CD4-positive, alpha-beta memory T cell (primary cell): ENCODE data around the gene SEC62. TPM values are rescaled to one million over a fixed set of nuclear protein-coding genes. Genes with fewer than 3 reads are reported as not detected.

ENCODE experiments used
- CTCF ChIA-PET: fragments of 350-600 bp; sonication (Branson Sonifier 250); formaldehyde crosslinking; loops from one replicate; lab custom pipeline; 2021; ENCODE audit warnings: inconsistent platforms; ENCODE audit not compliant: partially characterized antibody; lab: Charles Lee
- POLR2A ChIA-PET: fragments of 350-600 bp; sonication (Branson Sonifier 250); formaldehyde crosslinking; loops from one replicate; lab custom pipeline; 2021; ENCODE audit not compliant: partially characterized antibody; lab: Charles Lee
- DNase-seq, 5 donors: peaks; one replicate each; pipeline versions ENCODE4 v3.0.0 to v3.0.0-alpha.2; 2020 to 2022; ENCODE audit warnings: mixed read lengths in 1 of 5
- H3K27ac ChIP-seq: one replicate; pipeline ENCODE4 v1.7.0; 2013; ENCODE audit warnings: low read depth, low read length
- H3K27me3 ChIP-seq: 2 replicates; pipeline ENCODE4 v1.7.0; 2013; ENCODE audit warnings: mild to moderate bottlenecking, low read length, moderate library complexity; ENCODE audit not compliant: insufficient read depth
- H3K36me3 ChIP-seq: 2 replicates; pipeline ENCODE4 v1.7.0; 2013; ENCODE audit warnings: mild to moderate bottlenecking, low read length, moderate library complexity; ENCODE audit not compliant: insufficient read depth
- H3K4me1 ChIP-seq: 2 replicates; pipeline ENCODE4 v1.7.0; 2013; ENCODE audit warnings: mild to moderate bottlenecking, low read length, moderate library complexity; ENCODE audit not compliant: insufficient read depth
- H3K4me3 ChIP-seq, 2 donors: one replicate each; pipeline ENCODE4 v1.7.0; 2013; ENCODE audit warnings: low read length in 2 of 2, mild to moderate bottlenecking in 1 of 2
- H3K9me3 ChIP-seq, 2 donors: one replicate each; pipeline ENCODE4 v1.7.0; 2013; ENCODE audit warnings: low read length in 2 of 2, control low read depth in 1 of 2; ENCODE audit not compliant: control insufficient read depth in 1 of 2
- H3K27ac Mint-ChIP-seq, 7 donors: one replicate each; pipeline ENCODE4 v1.8.0; 2020 to 2021; ENCODE audit warnings: mixed read lengths in 7 of 7, mild to moderate bottlenecking in 6 of 7, inconsistent platforms in 3 of 7, moderate library complexity in 3 of 7
- H3K27me3 Mint-ChIP-seq, 2 donors: one replicate each; pipeline ENCODE4 v1.8.0; 2020 to 2021; ENCODE audit warnings: mixed read lengths in 2 of 2
- H3K36me3 Mint-ChIP-seq, 2 donors: one replicate each; pipeline ENCODE4 v1.8.0; 2020 to 2021; ENCODE audit warnings: mixed read lengths in 2 of 2, inconsistent platforms in 1 of 2, mild to moderate bottlenecking in 1 of 2
- H3K4me1 Mint-ChIP-seq, 4 donors: one replicate each; pipeline ENCODE4 v1.8.0; 2020 to 2021; ENCODE audit warnings: mixed read lengths in 4 of 4, mild to moderate bottlenecking in 1 of 4
- H3K4me3 Mint-ChIP-seq, 8 donors: one replicate each; pipeline ENCODE4 v1.8.0; 2020 to 2021; ENCODE audit warnings: mixed read lengths in 8 of 8, mild to moderate bottlenecking in 7 of 8, moderate library complexity in 6 of 8, inconsistent platforms in 3 of 8
- H3K9me3 Mint-ChIP-seq, 8 donors: one replicate each; pipeline ENCODE4 v1.8.0; 2020 to 2021; ENCODE audit warnings: mixed read lengths in 8 of 8, mild to moderate bottlenecking in 5 of 8, inconsistent platforms in 3 of 8, moderate library complexity in 1 of 8
- intact Hi-C: fragments of 100-400 bp; cut with micrococcal nuclease; formaldehyde crosslinking; loops from one replicate; pipeline ENCODE4 v1.15.1; 2023
- polyA plus RNA-seq, 2 donors: library from polyadenylated mRNA; unstranded; fragments of 300-500 nt; fragmentation: Illumina TruSeq; gene quantifications; one replicate each; pipeline ENCODE4 v1.2.3, GENCODE V29; 2021
- total RNA-seq, 2 experiments: library from RNA; stranded (reverse); gene quantifications; one replicate each; pipeline ENCODE4 v1.2.3, GENCODE V29; 2021

Gene SEC62
- total and polyA plus RNA-seq, 4 experiments from 2014 or later, result 127 to 180 (median 144) TPM

- intact Hi-C loops, result no loop called here
Measured at GRCh38 chr3:170023165-170023564, 56.6 kb downstream of the SEC62 start.

DNA sequence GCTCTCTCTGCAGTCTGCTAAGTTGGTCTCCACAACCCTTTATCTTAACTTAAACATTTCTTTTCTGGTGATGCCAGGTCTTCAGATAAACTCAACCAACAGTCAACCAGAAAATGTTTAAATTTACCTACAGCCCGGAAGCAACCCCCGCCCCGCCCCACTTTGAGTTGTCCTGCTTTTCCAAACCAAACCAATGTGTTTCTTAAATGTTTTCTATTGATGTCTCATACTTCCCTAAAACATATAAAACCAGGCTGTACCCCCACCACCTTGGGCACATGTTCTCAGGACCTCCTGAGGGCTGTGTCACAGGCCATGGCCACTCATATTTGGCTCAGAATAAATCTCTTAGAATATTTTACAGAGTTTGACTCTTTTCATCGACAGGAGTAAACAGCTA lies 58.0 kb downstream of the SEC62 start:
- H3K4me3 Mint-ChIP-seq, result no peak overlapping the region
- H3K9me3 Mint-ChIP-seq, result peaks cover 0 to 8% (median 0%) of the 10 kb centered on the region in 8 donors
- Histone ChIP-seq H3K4me1 (peaks cover 19% of the 10 kb centered on the region), H3K9me3 (no peaks in the 10 kb centered on the region), H3K4me3 (no peak overlapping the region), H3K27me3 (no peaks in the 10 kb centered on the region), H3K27ac (no peak overlapping the region), H3K36me3 (no peaks in the 10 kb centered on the region)
- H3K4me1 Mint-ChIP-seq, result peaks cover 18 to 30% (median 22%) of the 10 kb centered on the region in 4 donors
- ChIA-PET CTCF (interaction anchor here (1.8 kb wide), 1 partner anchor 10 kb away, joined by 4 read pairs; no protein-coding TSS in a partner anchor), POLR2A (no interaction called here)
- H3K27ac Mint-ChIP-seq, result no peak overlapping the region
- peaks cover 0 to 2% of the 10 kb centered on the region in 2 donors for H3K27me3 Mint-ChIP-seq
- intact Hi-C loops, result no loop called here
- no peaks in the 10 kb centered on the region for H3K36me3 Mint-ChIP-seq
- no peak for DNase-seq

More at GRCh38 chr3:170023165-170023564, 56.6 kb downstream of the SEC62 start:
- Histone ChIP-seq H3K4me1 (peaks cover 19% of the 10 kb centered on the region), H3K27me3 (no peaks in the 10 kb centered on the region), H3K9me3 (no peaks in the 10 kb centered on the region), H3K36me3 (no peaks in the 10 kb centered on the region), H3K4me3 (no peak overlapping the region), H3K27ac (no peak overlapping the region)
- H3K4me1 Mint-ChIP-seq, result peaks cover 17 to 23% (median 20%) of the 10 kb centered on the region in 4 donors
- H3K27ac Mint-ChIP-seq, result no peak overlapping the region
- no peak overlapping the region for H3K4me3 Mint-ChIP-seq
- ChIA-PET POLR2A (no interaction called here), CTCF (interaction anchor here (1.8 kb wide), 1 partner anchor 8 kb away, joined by 4 read pairs; no protein-coding TSS in a partner anchor)
- DNase-seq, result no peak
- peaks cover 0 to 2% of the 10 kb centered on the region in 2 donors for H3K27me3 Mint-ChIP-seq
- H3K36me3 Mint-ChIP-seq, result no peaks in the 10 kb centered on the region
- H3K9me3 Mint-ChIP-seq, result peaks cover 0 to 6% (median 0%) of the 10 kb centered on the region in 8 donors

GRCh38 chr3:170027233-170028102 lies 60.9 kb downstream of the SEC62 start:
- intact Hi-C loops, result no loop called here
- peak in 4 of 5 donors; percentile 8 to 38 (median 28) for DNase-seq
- ChIA-PET POLR2A (interaction anchor here (0.9 kb wide), 1 partner anchor 61 kb away, joined by 5 read pairs; the partner anchor contains the start of gene SEC62), CTCF (no interaction called here)
- peaks cover 0 to 8% (median 0%) of the 10 kb centered on the region in 8 donors for H3K9me3 Mint-ChIP-seq
- H3K4me1 Mint-ChIP-seq, result peaks cover 16 to 39% (median 21%) of the 10 kb centered on the region in 4 donors
- H3K4me3 Mint-ChIP-seq, result peak overlapping the region in 7 of 8 donors; percentile 29 to 74 (median 62)
- no peaks in the 10 kb centered on the region for H3K36me3 ChIP-seq
- peaks cover 13% of the 10 kb centered on the region for H3K4me1 ChIP-seq
- H3K27ac ChIP-seq, result no peak overlapping the region
- no peaks in the 10 kb centered on the region for H3K9me3 ChIP-seq
- H3K27me3 Mint-ChIP-seq, result peaks cover 0 to 2% of the 10 kb centered on the region in 2 donors
- no peaks in the 10 kb centered on the region for H3K27me3 ChIP-seq
- H3K36me3 Mint-ChIP-seq, result no peaks in the 10 kb centered on the region
- peak overlapping the region in 5 of 7 donors; percentile 48 to 88 (median 66) for H3K27ac Mint-ChIP-seq
- H3K4me3 ChIP-seq, result no peak overlapping the region

- no peaks in the 10 kb centered on the region for H3K27me3 Mint-ChIP-seq
- H3K27ac Mint-ChIP-seq, result peak overlapping the region; percentile 42 to 93 (median 87)
- Histone ChIP-seq H3K4me3 (no peak overlapping the region), H3K36me3 (no peaks in the 10 kb centered on the region), H3K27me3 (no peaks in the 10 kb centered on the region), H3K27ac (no peak overlapping the region), H3K9me3 (no peaks in the 10 kb centered on the region), H3K4me1 (peaks cover 23% of the 10 kb centered on the region)
- ChIA-PET POLR2A (interaction anchor here (1.0 to 2.4 kb wide), 6 partner anchors 29 to 324 kb away, joined by 3 to 14 read pairs (median 8); partner anchors contain the start of genes MYNN, SEC62, SKIL and TERC), CTCF (interaction anchor here (0.6 to 2.3 kb wide), 2 partner anchors 66 to 171 kb away, joined by 3 to 9 read pairs; no protein-coding TSS in a partner anchor)
- H3K4me1 Mint-ChIP-seq, result peaks cover 20 to 51% (median 34%) of the 10 kb centered on the region in 4 donors
- intact Hi-C loops, result loop anchor here (1.0 to 10.0 kb wide), 3 partner anchors 26 to 871 kb away; partner anchors contain the start of genes EIF5A2 and MYNN
- H3K4me3 Mint-ChIP-seq, result peak overlapping the region; percentile 12 to 78 (median 60)
- peaks cover 0 to 3% (median 0%) of the 10 kb centered on the region in 8 donors for H3K9me3 Mint-ChIP-seq
- H3K36me3 Mint-ChIP-seq, result no peaks in the 10 kb centered on the region
- peak; percentile 72 to 81 (median 78) for DNase-seq
Measured at GRCh38 chr3:170033489-170033888, 66.9 kb downstream of the SEC62 start.

DNA sequence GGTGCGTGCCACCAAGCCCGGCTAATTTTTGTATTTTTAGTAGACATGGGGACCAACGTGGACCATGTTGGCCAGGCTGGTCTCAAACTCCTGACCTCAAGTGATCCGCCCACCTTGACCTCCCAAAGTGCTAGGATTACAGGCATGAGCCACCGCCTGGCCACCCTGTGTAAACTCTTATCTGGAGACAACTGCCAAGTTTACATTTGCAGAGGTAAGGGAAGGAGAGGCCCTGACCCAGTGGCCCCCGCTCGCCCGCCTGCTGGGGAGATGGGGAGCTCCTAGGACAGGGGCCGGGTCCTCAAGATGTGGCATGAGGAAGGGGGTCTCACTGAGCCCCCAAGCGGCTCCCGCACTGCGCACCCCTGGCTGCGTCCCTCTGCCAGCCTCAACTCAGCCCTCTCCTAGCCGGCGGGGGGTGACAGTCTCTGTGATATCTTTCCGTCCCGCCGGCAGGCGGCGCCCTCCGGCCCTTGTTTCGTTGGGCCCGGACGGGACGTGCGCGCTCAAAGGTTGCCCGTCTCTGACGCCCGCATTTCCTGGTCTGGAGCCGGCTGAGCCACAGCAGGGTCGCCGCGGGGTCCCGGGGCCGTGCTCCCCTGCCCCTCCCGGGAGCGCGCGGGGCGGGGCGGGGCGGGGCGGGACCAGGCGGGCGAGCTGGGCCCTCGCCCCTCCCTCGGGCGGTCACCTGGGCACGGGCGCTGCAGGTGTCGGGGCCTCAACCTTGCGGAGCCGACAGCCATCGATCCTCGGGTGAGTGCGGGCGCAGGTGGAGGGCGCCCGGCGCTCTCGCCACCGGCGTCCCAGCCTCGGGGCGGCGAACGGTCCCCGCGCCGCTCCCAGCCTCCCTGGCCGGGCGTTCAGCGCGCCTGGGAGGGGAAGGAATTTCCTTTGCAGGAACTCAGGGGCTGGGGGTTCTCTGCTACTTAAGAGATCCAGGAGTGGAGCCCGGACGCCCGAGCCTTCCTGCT lies 71.1 kb downstream of the SEC62 start, which contains the start of gene GPR160:
Gene GPR160, plus strand, starts transcription at position 533 of the 971 bp plus-strand sequence. CDS start 45,978 bp downstream, outside the sequence.
- Histone ChIP-seq H3K4me1 (peaks cover 21% of the 10 kb centered on the region), H3K27ac (peak within 1 kb of the TSS; percentile 41), H3K9me3 (no peaks in the 10 kb centered on the region), H3K4me3 (peak within 1 kb of the TSS; percentile 39 to 77), H3K27me3 (no peaks in the 10 kb centered on the region), H3K36me3 (no peaks in the 10 kb centered on the region)
- Mint-ChIP-seq H3K4me1 (peaks cover 16 to 38% (median 29%) of the 10 kb centered on the region in 4 donors), H3K27me3 (no peaks in the 10 kb centered on the region), H3K36me3 (no peaks in the 10 kb centered on the region), H3K9me3 (no peaks in the 10 kb centered on the region), H3K27ac (peak within 1 kb of the TSS; percentile 25 to 90 (median 79)), H3K4me3 (peak within 1 kb of the TSS; percentile 84 to 92 (median 88))
- ChIA-PET POLR2A (interaction anchor here (1.2 kb wide), 1 partner anchor 60 kb away, joined by 3 read pairs; no protein-coding TSS in a partner anchor), CTCF (interaction anchor here (0.6 to 1.7 kb wide), 6 partner anchors 8 to 1697 kb away, joined by 3 to 11 read pairs (median 3); partner anchors contain the start of gene TERC)
- intact Hi-C loops, result loop anchor here (1.0 to 10.0 kb wide), 6 partner anchors 71 to 867 kb away; partner anchors contain the start of genes EIF5A2, PHC3 and SEC62
- peak; percentile 75 to 82 (median 79) for DNase-seq
